ENCODE results near the gene AHRR. TPM values are rescaled to one million over a fixed set of nuclear protein-coding genes. Genes with fewer than 3 reads are reported as not detected.

AHRR gene
- total RNA-seq, 1 donor from 2014 or later = 11.3 TPM

DNA sequence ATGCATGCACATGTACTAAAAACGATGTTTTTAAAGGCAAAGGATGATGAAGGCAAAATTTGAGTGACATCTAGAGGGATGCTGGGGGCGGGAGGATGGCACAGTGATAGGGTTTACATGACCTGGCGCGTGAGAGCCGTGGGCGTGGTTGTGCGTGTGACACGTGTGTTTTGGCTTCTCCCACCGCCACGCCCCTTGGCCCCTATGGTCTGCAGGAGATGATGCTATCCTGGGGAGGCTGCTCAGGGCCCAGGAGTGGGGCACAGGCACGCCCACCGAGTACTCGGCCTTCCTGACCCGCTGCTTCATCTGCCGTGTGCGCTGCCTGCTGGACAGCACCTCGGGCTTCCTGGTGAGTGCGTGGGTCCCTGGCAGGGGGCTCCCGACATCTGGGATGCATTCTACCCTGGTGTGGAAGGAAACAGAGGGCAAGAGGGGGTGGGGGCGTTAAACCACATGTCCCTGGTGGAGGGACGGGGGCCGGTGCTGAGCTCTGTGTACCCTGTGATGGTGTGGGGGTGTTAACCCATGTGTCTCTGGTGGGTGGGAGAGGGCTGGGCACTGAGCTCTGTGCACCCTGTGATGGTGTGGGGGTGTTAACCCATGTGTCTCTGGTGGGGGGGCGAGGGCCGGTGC is 102.2 kb downstream of the AHRR start:
- Histone ChIP-seq H3K4me3 (no peak overlapping the region), H3K9me3 (no peaks in the 10 kb centered on the region), H3K27ac (no peak overlapping the region), H3K4me1 (no peaks in the 10 kb centered on the region), H3K36me3 (no peaks in the 10 kb centered on the region), H3K27me3 (no peaks in the 10 kb centered on the region)
- DNase-seq (peak; percentile 60), ATAC-seq (no peak)
- TF ChIP-seq, protein P1, sequence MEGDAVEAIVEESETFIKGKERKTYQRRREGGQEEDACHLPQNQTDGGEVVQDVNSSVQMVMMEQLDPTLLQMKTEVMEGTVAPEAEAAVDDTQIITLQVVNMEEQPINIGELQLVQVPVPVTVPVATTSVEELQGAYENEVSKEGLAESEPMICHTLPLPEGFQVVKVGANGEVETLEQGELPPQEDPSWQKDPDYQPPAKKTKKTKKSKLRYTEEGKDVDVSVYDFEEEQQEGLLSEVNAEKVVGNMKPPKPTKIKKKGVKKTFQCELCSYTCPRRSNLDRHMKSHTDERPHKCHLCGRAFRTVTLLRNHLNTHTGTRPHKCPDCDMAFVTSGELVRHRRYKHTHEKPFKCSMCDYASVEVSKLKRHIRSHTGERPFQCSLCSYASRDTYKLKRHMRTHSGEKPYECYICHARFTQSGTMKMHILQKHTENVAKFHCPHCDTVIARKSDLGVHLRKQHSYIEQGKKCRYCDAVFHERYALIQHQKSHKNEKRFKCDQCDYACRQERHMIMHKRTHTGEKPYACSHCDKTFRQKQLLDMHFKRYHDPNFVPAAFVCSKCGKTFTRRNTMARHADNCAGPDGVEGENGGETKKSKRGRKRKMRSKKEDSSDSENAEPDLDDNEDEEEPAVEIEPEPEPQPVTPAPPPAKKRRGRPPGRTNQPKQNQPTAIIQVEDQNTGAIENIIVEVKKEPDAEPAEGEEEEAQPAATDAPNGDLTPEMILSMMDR (IDR thresholded peaks at IDR 0.05) = no peak
- intact Hi-C loops (cut with DNase I) = no loop called here

DNA sequence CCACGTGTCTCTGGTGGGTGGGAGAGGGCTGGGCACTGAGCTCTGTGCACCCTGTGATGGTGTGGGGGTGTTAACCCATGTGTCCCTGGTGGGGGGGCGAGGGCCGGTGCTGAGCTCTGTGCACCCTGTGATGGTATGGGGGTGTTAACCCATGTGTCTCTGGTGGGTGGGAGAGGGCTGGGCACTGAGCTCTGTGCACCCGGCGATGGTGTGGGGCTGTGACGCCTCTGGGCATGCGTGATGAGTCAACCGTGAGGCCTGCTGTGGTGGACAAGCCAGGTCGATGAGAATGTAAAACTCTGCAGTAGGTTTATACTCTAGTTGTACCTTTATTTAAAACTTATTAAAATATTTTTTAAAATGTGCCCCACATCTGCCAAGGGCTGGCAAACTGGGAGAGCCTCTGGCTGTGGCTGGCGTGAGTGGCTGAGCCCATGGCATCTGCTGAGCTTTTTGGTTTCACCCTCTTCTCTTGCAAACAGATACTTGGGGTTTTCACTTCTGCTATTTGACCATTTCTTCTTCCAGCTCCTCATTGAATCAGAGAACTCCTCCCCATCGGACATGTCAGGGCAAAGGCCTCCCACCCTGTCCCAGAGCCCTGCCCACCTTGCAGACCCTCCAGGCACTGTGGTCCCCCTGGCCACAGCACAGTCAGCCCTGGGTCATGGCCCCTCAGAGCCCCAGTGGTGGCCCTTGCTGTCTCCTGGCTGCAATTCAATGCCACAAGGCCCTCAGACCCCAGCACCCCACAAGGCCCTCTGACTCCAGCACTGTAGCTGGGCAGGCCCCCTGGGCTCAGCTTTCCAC is 103.0 kb downstream of the AHRR start:
- intact Hi-C loops (cut with DNase I) = no loop called here
- Histone ChIP-seq H3K27me3 (no peaks in the 10 kb centered on the region), H3K4me3 (no peak overlapping the region), H3K27ac (peak overlapping the region; percentile 30), H3K9me3 (no peaks in the 10 kb centered on the region), H3K36me3 (no peaks in the 10 kb centered on the region), H3K4me1 (no peaks in the 10 kb centered on the region)
- peak; percentile 66 for DNase-seq
- peak; percentile 29 for ATAC-seq
- TF ChIP-seq, protein P1 (IDR thresholded peaks at IDR 0.05) = no peak

DNA sequence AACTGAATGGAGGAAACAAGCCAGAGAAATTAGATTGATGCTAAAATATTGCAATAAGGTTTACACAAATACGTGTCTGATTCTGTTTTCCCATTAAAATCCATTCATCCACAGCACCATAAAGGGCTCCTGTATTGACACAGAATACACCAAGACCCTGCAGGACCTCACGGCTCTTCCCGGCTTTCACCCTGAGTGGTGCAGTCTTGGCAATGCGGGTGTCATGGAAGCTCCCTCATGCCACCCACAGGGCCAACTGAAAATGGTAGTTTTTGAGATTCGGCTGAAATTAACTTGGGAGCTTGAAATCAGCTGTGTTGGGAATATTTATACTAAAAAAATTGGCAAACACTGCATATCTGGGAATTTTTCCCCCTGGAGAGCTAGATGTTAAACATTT is 104.2 kb downstream of the AHRR start:
- TF ChIP-seq, protein P1 (IDR thresholded peaks at IDR 0.05) = no peak
- intact Hi-C loops (cut with DNase I) = no loop called here
- Histone ChIP-seq H3K27me3 (no peaks in the 10 kb centered on the region), H3K27ac (no peak overlapping the region), H3K36me3 (no peaks in the 10 kb centered on the region), H3K4me1 (no peaks in the 10 kb centered on the region), H3K9me3 (no peaks in the 10 kb centered on the region), H3K4me3 (no peak overlapping the region)
- DNase-seq (no peak), ATAC-seq (no peak)

DNA sequence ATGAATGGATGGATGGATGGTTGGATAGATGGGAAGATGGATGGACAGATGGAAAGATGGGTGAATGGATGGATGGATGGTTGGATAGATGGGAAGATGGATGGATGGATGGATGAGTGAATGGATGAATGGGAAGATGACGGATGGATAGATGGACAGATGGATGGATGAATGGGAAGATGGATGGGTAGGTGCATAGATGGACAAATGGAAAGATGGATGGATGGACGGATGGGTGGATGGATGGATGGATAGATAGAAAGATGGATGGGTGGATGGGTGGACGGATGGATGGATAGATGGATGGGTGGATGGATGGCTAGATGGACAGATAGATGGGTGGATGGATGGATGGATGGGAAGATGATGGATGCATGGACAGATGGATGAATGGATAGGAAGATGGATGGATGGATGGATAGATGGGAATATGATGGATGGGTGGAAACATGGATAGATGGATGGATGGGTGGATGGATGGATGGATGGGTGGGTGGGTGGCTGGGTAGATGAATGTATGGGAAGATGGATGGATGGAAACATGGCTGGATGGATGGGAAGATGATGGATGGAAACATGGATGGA is 105.0 kb downstream of the AHRR start:
- DNase-seq (no peak), ATAC-seq (no peak)
- H3K36me3 ChIP-seq = no peaks in the 10 kb centered on the region
- TF ChIP-seq, protein P1 (IDR thresholded peaks at IDR 0.05) = no peak
- H3K4me3 ChIP-seq = no peak overlapping the region
- no peaks in the 10 kb centered on the region for H3K4me1 ChIP-seq
- no peaks in the 10 kb centered on the region for H3K27me3 ChIP-seq
- no peaks in the 10 kb centered on the region for H3K9me3 ChIP-seq
- intact Hi-C loops (cut with DNase I) = no loop called here
- H3K27ac ChIP-seq = no peak overlapping the region

DNA sequence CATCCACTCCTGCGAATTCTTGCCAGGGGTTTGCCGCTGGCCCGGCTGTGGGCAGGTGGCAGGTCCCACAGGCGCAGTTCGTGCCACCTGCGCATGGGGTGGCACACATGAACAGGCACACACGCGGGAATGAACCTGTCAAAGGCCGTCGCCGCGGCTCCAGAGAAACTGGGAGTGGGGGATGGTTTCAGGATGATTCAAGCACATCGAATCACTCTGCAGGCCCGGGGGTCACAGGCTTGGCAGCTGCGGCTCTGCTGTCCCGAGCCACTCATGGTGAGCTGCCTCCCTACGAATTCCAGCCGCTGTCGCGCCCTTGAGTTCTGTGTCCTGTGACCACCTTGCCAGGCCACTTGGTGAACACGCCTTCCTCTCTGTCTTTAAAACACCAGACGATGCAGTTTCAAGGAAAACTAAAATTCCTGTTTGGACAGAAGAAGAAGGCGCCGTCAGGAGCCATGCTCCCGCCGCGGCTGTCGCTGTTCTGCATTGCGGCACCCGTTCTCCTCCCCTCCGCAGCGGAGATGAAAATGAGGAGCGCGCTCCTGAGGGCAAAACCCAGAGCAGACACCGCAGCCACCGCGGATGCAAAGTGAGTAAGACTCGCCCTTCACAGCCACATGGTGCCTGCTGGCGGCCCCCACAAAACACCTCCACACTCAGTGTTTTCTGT is 106.0 kb downstream of the AHRR start:
- Histone ChIP-seq H3K36me3 (no peaks in the 10 kb centered on the region), H3K27ac (no peak overlapping the region), H3K27me3 (no peaks in the 10 kb centered on the region), H3K9me3 (no peaks in the 10 kb centered on the region), H3K4me3 (no peak overlapping the region), H3K4me1 (no peaks in the 10 kb centered on the region)
- ATAC-seq (no peak), DNase-seq (peak; percentile 42)
- TF ChIP-seq, protein P1 (IDR thresholded peaks at IDR 0.05) = no peak
- intact Hi-C loops (cut with DNase I) = no loop called here

Measured in upper lobe of right lung (tissue), 1 donor.